ENCODE results near the gene AKAP13.

DNA sequence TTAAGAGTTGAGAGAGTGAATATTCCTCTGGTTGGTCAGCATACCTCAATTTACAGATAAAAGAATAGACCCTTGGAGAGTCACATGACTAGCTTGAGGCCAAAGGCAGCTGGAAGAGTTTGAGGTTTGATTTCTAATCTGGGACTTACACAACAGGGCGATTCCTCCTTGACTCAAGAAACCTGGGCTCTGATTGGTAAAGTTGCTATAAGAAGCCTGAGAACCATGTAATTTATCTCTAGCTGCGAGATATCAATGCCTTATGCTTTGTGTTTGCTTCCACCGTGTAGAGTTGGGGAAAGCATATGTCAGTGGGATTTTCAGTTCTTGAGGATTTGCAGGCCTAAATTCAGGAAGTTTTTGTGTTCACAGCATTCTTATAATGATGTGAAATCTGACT, 208.3 kb downstream of the AKAP13 start:
- no peak for TF ChIP-seq POLR2A (IDR thresholded peaks at IDR 0.05; ENCODE audit: low read depth, low read length)
- no peak for TF ChIP-seq POLR2AphosphoS5 (IDR thresholded peaks at IDR 0.05; ENCODE audit: low read depth, low read length)
- no peak for TF ChIP-seq POU2F2 (IDR thresholded peaks at IDR 0.05; ENCODE audit: low read depth, low read length)
- no peak for TF ChIP-seq SPI1 (IDR thresholded peaks at IDR 0.05; ENCODE audit: low read depth, low read length)

All from GM12891 (cell line).